IMR-90 (cell line): ENCODE results near the gene MTMR1. TPM values are rescaled to one million over a fixed set of nuclear protein-coding genes. Genes with fewer than 3 reads are reported as not detected.

ENCODE experiments used
- ATAC-seq: fragments of 200-7000 bp; cut with Tn5 transposase; 2 replicates; pipeline ENCODE4 v1.9.1; 2020; ENCODE audit warnings: low read depth, mild to moderate bottlenecking, moderate library complexity
- BruUV-seq: library from RNA; stranded (reverse); fragments of 400-500 nt; replicated peaks from 2 replicates; lab custom pipeline; 2021; lab: Mats Ljungman, UMichigan
- CTCF ChIA-PET: fragments of 300-600 bp; formaldehyde crosslinking; extraction: SDS; loops from one replicate; lab custom pipeline; 2021; ENCODE audit warnings: antibody characterized with exemption; lab: Yijun Ruan, JAX
- POLR2A ChIA-PET: fragments of 300-600 bp; sonication (Branson Sonifier 250); formaldehyde crosslinking; loops from one replicate; lab custom pipeline; 2022; ENCODE audit warnings: antibody characterized with exemption; ENCODE audit not compliant: unreplicated experiment; lab: Charles Lee
- DNase-seq: peaks from one replicate; pipeline ENCODE4 v3.0.0; 2013
- H2AFZ ChIP-seq: replicated peaks from 2 replicates; pipeline ENCODE3; 2013; ENCODE audit warnings: low read length, mild to moderate bottlenecking; ENCODE audit not compliant: poor library complexity
- H2AK5ac ChIP-seq: 2 replicates; pipeline ENCODE4 v1.6.1; 2013; ENCODE audit warnings: low read depth, low read length, inconsistent platforms
- H2AK9ac ChIP-seq: replicated peaks from 2 replicates; pipeline ENCODE3; 2013; ENCODE audit warnings: mild to moderate bottlenecking, low read depth, low read length, moderate library complexity; ENCODE audit not compliant: poor library complexity
- H2BK120ac ChIP-seq: 2 replicates; pipeline ENCODE4 v1.6.1; 2013; ENCODE audit warnings: low read depth, low read length, inconsistent platforms
- H2BK15ac ChIP-seq: 3 replicates; pipeline ENCODE4 v1.6.1; 2013; ENCODE audit warnings: low read depth, low read length, inconsistent platforms
- H2BK20ac ChIP-seq: 2 replicates; pipeline ENCODE4 v1.6.1; 2013; ENCODE audit warnings: low read depth, mild to moderate bottlenecking, inconsistent platforms, low read length, moderate library complexity
- H2BK5ac ChIP-seq: 2 replicates; pipeline ENCODE4 v1.6.1; 2013; ENCODE audit warnings: mild to moderate bottlenecking, low read depth, low read length, inconsistent platforms; ENCODE audit not compliant: poor library complexity, severe bottlenecking
- H3K14ac ChIP-seq: replicated peaks from 2 replicates; pipeline ENCODE4 v1.6.1; 2013; ENCODE audit warnings: low read depth, low read length, inconsistent platforms
- H3K18ac ChIP-seq: 2 replicates; pipeline ENCODE4 v1.6.1; 2013; ENCODE audit warnings: low read depth, low read length, control low read depth
- H3K23ac ChIP-seq: 2 replicates; pipeline ENCODE4 v1.6.1; 2013; ENCODE audit warnings: low read depth, low read length, inconsistent platforms
- H3K27ac ChIP-seq: 2 replicates; pipeline ENCODE4 v1.5.1; 2013; ENCODE audit warnings: mild to moderate bottlenecking, control low read depth, low read length; ENCODE audit not compliant: insufficient read depth
- H3K27me3 ChIP-seq: 2 replicates; pipeline ENCODE4 v1.6.1; 2013; ENCODE audit warnings: low read length; ENCODE audit not compliant: control insufficient read depth, insufficient read depth
- H3K36me3 ChIP-seq: 2 replicates; pipeline ENCODE4 v1.6.1; 2013; ENCODE audit warnings: low read length, mixed read lengths; ENCODE audit not compliant: control insufficient read depth, insufficient read depth
- H3K4ac ChIP-seq: 2 replicates; pipeline ENCODE4 v1.6.1; 2013; ENCODE audit warnings: low read depth, low read length, inconsistent platforms
- H3K4me1 ChIP-seq: 2 replicates; pipeline ENCODE4 v1.6.1; 2013; ENCODE audit warnings: low read length, mixed read lengths; ENCODE audit not compliant: control insufficient read depth, insufficient read depth
- H3K4me2 ChIP-seq: 2 replicates; pipeline ENCODE4 v1.6.1; 2013; ENCODE audit warnings: low read depth, mild to moderate bottlenecking, control low read depth, low read length, moderate library complexity
- H3K4me3 ChIP-seq: 2 replicates; pipeline ENCODE4 v1.5.1; 2013; ENCODE audit warnings: low read depth, mild to moderate bottlenecking, control low read depth, low read length, moderate library complexity; ENCODE audit not compliant: insufficient read depth
- H3K56ac ChIP-seq: 2 replicates; pipeline ENCODE4 v1.6.1; 2013; ENCODE audit warnings: low read length, inconsistent platforms; ENCODE audit not compliant: insufficient read depth; ENCODE audit errors: extremely low read depth
- H3K79me1 ChIP-seq, 2 experiments: 2 replicates each; pipeline ENCODE4 v1.6.1; 2013; ENCODE audit warnings: low read length in 2 of 2, inconsistent platforms in 1 of 2, low read depth in 1 of 2
- H3K9ac ChIP-seq: 2 replicates; pipeline ENCODE4 v1.6.1; 2013; ENCODE audit warnings: low read depth, low read length, control low read depth
- H3K9me1 ChIP-seq: 2 replicates; pipeline ENCODE4 v1.6.1; 2013; ENCODE audit warnings: low read length, inconsistent platforms; ENCODE audit not compliant: insufficient read depth
- H3K9me3 ChIP-seq: 2 replicates; pipeline ENCODE4 v1.6.1; 2013; ENCODE audit warnings: low read length; ENCODE audit not compliant: control insufficient read depth, insufficient read depth
- H4K20me1 ChIP-seq: 2 replicates; pipeline ENCODE4 v1.6.1; 2013; ENCODE audit warnings: low read length, inconsistent platforms; ENCODE audit not compliant: insufficient read depth
- H4K5ac ChIP-seq: 2 replicates; pipeline ENCODE4 v1.6.1; 2013; ENCODE audit warnings: mild to moderate bottlenecking, low read depth, low read length, control low read depth
- H4K8ac ChIP-seq, 2 experiments: 2 replicates each; pipeline ENCODE4 v1.6.1; 2013; ENCODE audit warnings: low read depth in 2 of 2, low read length in 2 of 2, control low read depth in 1 of 2, inconsistent platforms in 1 of 2
- H4K91ac ChIP-seq: 2 replicates; pipeline ENCODE4 v1.6.1; 2013; ENCODE audit warnings: low read depth, low read length, inconsistent platforms; ENCODE audit not compliant: insufficient read depth
- BHLHE40 ChIP-seq: fragments of 150-350 bp; IDR thresholded peaks from 2 replicates; pipeline ENCODE4 v1.6.1; 2016; ENCODE audit warnings: mild to moderate bottlenecking, low read depth, low read length
- CEBPB ChIP-seq: IDR thresholded peaks from 2 replicates; pipeline ENCODE4 v1.6.1; 2012; ENCODE audit warnings: low read depth, low read length, improper control_type of control experiment
- CHD1 ChIP-seq: IDR thresholded peaks from 2 replicates; pipeline ENCODE4 v1.6.1; 2012; ENCODE audit warnings: low read depth, low read length, improper control_type of control experiment
- CTCF ChIP-seq: conservative IDR thresholded peaks from 2 replicates; pipeline ENCODE4 v1.5.1; 2012; ENCODE audit warnings: mild to moderate bottlenecking, low read depth, low read length, improper control_type of control experiment
- ELK1 ChIP-seq: fragments of 150-350 bp; IDR thresholded peaks from 2 replicates; pipeline ENCODE4 v1.6.1; 2016; ENCODE audit warnings: low read depth, mild to moderate bottlenecking, low read length, moderate library complexity, borderline replicate concordance
- FOS ChIP-seq: fragments of 150-350 bp; IDR thresholded peaks from 2 replicates; pipeline ENCODE4 v1.6.1; 2016; ENCODE audit warnings: low read depth, low read length
- MAFK ChIP-seq: IDR thresholded peaks from 2 replicates; pipeline ENCODE4 v1.6.1; 2012; ENCODE audit warnings: low read depth, low read length, improper control_type of control experiment
- MAZ ChIP-seq: IDR thresholded peaks from 2 replicates; pipeline ENCODE4 v1.6.1; 2012; ENCODE audit warnings: low read depth, mild to moderate bottlenecking, low read length, improper control_type of control experiment, moderate library complexity, borderline replicate concordance
- MXI1 ChIP-seq: IDR thresholded peaks from 2 replicates; pipeline ENCODE4 v1.6.1; 2012; ENCODE audit warnings: low read depth, mild to moderate bottlenecking, low read length, moderate library complexity, borderline replicate concordance
- NFE2L2 ChIP-seq: fragments of 150-350 bp; IDR thresholded peaks from 2 replicates; pipeline ENCODE4 v1.6.1; 2016; ENCODE audit warnings: low read depth, mild to moderate bottlenecking, low read length
- POLR2A ChIP-seq: IDR thresholded peaks from 2 replicates; pipeline ENCODE4 v1.6.1; 2012; ENCODE audit warnings: mild to moderate bottlenecking, low read depth, low read length
- RAD21 ChIP-seq: IDR thresholded peaks from 2 replicates; pipeline ENCODE4 v1.6.1; 2012; ENCODE audit warnings: low read length, improper control_type of control experiment
- RCOR1 ChIP-seq: IDR thresholded peaks from 2 replicates; pipeline ENCODE4 v1.6.1; 2012; ENCODE audit warnings: mild to moderate bottlenecking, low read length, improper control_type of control experiment; ENCODE audit not compliant: insufficient replicate concordance
- RFX5 ChIP-seq: IDR thresholded peaks from 2 replicates; pipeline ENCODE4 v1.8.0; 2012; ENCODE audit warnings: low read depth, mild to moderate bottlenecking, low read length, moderate library complexity
- SMC3 ChIP-seq: fragments of 150-350 bp; IDR thresholded peaks from 2 replicates; pipeline ENCODE4 v1.6.1; 2016; ENCODE audit warnings: low read depth, mild to moderate bottlenecking, antibody characterized with exemption, low read length, moderate library complexity
- USF2 ChIP-seq: fragments of 150-350 bp; IDR thresholded peaks from 2 replicates; pipeline ENCODE4 v1.6.1; 2017; ENCODE audit warnings: mild to moderate bottlenecking, antibody characterized with exemption, low read length, low read depth
- WGBS, 2 experiments: methylation state at CpG; one replicate each; pipeline versions ENCODE4 v1.1.5 to v1.1.7; 2013; ENCODE audit warnings: missing lambda C conversion rate in 2 of 2; ENCODE audit not compliant: insufficient read length in 1 of 2; ENCODE audit errors: extremely low coverage in 2 of 2; 5-methylcytosine and 5-hydroxymethylcytosine counted together
- dilution Hi-C: fragments of 300-500 bp; cut with HindIII; formaldehyde crosslinking; loops from one replicate; pipeline ENCODE4 v1.14.3; 2018; ENCODE audit warnings: low sequenced_read_pairs; ENCODE audit not compliant: unreplicated experiment
- in situ Hi-C: fragments of 300-500 bp; cut with MboI; formaldehyde crosslinking; loops from 3 replicates; pipeline ENCODE4 v1.14.3; 2019; ENCODE audit warnings: low sequenced_read_pairs, inconsistent platforms, mixed read lengths
- intact Hi-C: fragments of 100-400 bp; cut with micrococcal nuclease; formaldehyde crosslinking; loops from 2 replicates; pipeline ENCODE4 v1.10.0; 2022
- polyA plus RNA-seq, 3 experiments: library from polyadenylated mRNA; depleted of rRNA; stranded (reverse); fragments of >200 nt; gene quantifications; 2 replicates each; pipeline ENCODE4 v1.2.3, GENCODE V29; 2012; ENCODE audit warnings: low replicate concordance in 1 of 3
- total RNA-seq: library from RNA; depleted of rRNA; stranded (reverse); fragments of >200 nt; gene quantifications from 2 replicates; pipeline ENCODE4 v1.2.3, GENCODE V29; 2012

The MTMR1 gene
- total and polyA plus RNA-seq, 2 of the 4 experiments (the other 2 are of a cell fraction) = 19.0 to 28.8 TPM

- Histone ChIP-seq H3K36me3 (no peaks in the 10 kb centered on the region; the same call in 1 of the 2 replicates), H2AFZ (no peak overlapping the region), H2BK120ac (no peak overlapping the region), H3K4ac (no peak overlapping the region), H2BK15ac (no peak overlapping the region), H3K4me1 (peaks cover 9% of the 10 kb centered on the region), H2AK5ac (no peak overlapping the region), H2BK5ac (no peak overlapping the region), H3K9ac (no peak overlapping the region), H2BK20ac (no peak overlapping the region), H4K5ac (no peak overlapping the region), H3K27ac (no peak overlapping the region), H4K20me1 (no peaks in the 10 kb centered on the region; the same call in 1 of the 2 replicates), H3K79me1 (no peaks in the 10 kb centered on the region), H2AK9ac (no peak overlapping the region), H3K9me1 (0 out of 2 replicates have a peak, but pooled peaks cover 2% of the 10 kb centered on the region), H3K4me3 (no peak overlapping the region), H4K91ac (no peak overlapping the region), H3K27me3 (no peaks in the 10 kb centered on the region), H3K14ac (no peak overlapping the region), H3K56ac (no peak overlapping the region), H3K18ac (no peak overlapping the region), H3K23ac (no peak overlapping the region), H3K9me3 (no peaks in the 10 kb centered on the region; the same call in 1 of the 2 replicates), H3K4me2 (no peak overlapping the region), H4K8ac (no peak overlapping the region)
- dilution Hi-C loops (no loop called here), in situ Hi-C loops (no loop called here), intact Hi-C loops (no loop called here)
- ATAC-seq = no peak
- TF ChIP-seq SMC3 = no peak
- no peak for TF ChIP-seq RFX5
- TF ChIP-seq CTCF = no peak
- TF ChIP-seq RCOR1 = no peak
- no peak for TF ChIP-seq USF2
- TF ChIP-seq FOS = no peak
- no peak for TF ChIP-seq MXI1
- TF ChIP-seq CEBPB = no peak
- TF ChIP-seq MAZ = no peak
- TF ChIP-seq ELK1 = no peak
- no peak for TF ChIP-seq NFE2L2
- TF ChIP-seq CHD1 = no peak
- no peak for TF ChIP-seq MAFK
- no peak for TF ChIP-seq BHLHE40
- TF ChIP-seq RAD21 = no peak
- TF ChIP-seq POLR2A = no peak
- CTCF ChIA-PET = interaction anchor here (0.6 to 1.7 kb wide), 2 partner anchors 210 to 313 kb away, joined by 3 to 5 read pairs; no protein-coding TSS in a partner anchor
- BruUV-seq = no TSS peak
- DNase-seq = no peak
- WGBS, 2 experiments = 98% methylated on average over 8 of the region's 19 CpGs; no CpG with 5 or more reads in 1 of the 2 experiments
- POLR2A ChIA-PET = no interaction called here
These were observed 75.5 kb downstream of the MTMR1 start for GRCh38 chrX:150768580-150769190.
